CD4-positive, alpha-beta T cell (primary cell): ENCODE data around the gene ELF5. TPM values are rescaled to one million over a fixed set of nuclear protein-coding genes. Genes with fewer than 3 reads are reported as not detected.

Experiments
- ATAC-seq: fragments of 200-7000 bp; cut with Tn5 transposase; one replicate; pipeline ENCODE4 v1.10.0; 2022; ENCODE audit warnings: mild to moderate bottlenecking; ENCODE audit not compliant: poor library complexity
- CTCF ChIA-PET: fragments of 350-600 bp; sonication (Branson Sonifier 250); formaldehyde crosslinking; loops from one replicate; lab custom pipeline; 2021; ENCODE audit warnings: antibody characterized with exemption, inconsistent platforms; lab: Charles Lee
- POLR2A ChIA-PET: fragments of 350-600 bp; sonication (Branson Sonifier 250); formaldehyde crosslinking; loops from one replicate; lab custom pipeline; 2021; ENCODE audit warnings: antibody characterized with exemption, inconsistent platforms; lab: Charles Lee
- DNase-seq, 14 experiments: peaks; one replicate each; pipeline ENCODE4 v3.0.0-alpha.2; 2013 to 2020; ENCODE audit warnings: mixed read lengths in 2 of 14
- H3K27ac ChIP-seq, 2 donors: one replicate each; pipeline versions ENCODE4 v1.5.1 to v1.7.0; 2013; ENCODE audit warnings: low read length in 2 of 2, low read depth in 1 of 2, mild to moderate bottlenecking in 1 of 2
- H3K27me3 ChIP-seq, 2 experiments: 1 replicate in 1 of 2; 2 replicates in 1 of 2; pipeline versions ENCODE4 v1.6.1 to v1.7.0; 2013; ENCODE audit warnings: low read length in 2 of 2, control low read depth in 1 of 2, mild to moderate bottlenecking in 1 of 2, moderate library complexity in 1 of 2; ENCODE audit not compliant: insufficient read depth in 2 of 2, control insufficient read depth in 1 of 2
- H3K36me3 ChIP-seq: one replicate; pipeline ENCODE4 v1.6.1; 2013; ENCODE audit warnings: low read length, control low read depth; ENCODE audit not compliant: insufficient read depth
- H3K4me1 ChIP-seq: one replicate; pipeline ENCODE4 v1.6.1; 2013; ENCODE audit warnings: low read length, control low read depth; ENCODE audit not compliant: insufficient read depth
- H3K4me3 ChIP-seq: one replicate; pipeline ENCODE4 v1.5.1; 2013; ENCODE audit warnings: mild to moderate bottlenecking, low read length, moderate library complexity
- H3K9me3 ChIP-seq, 2 experiments: 1 replicate in 1 of 2; 2 replicates in 1 of 2; pipeline versions ENCODE4 v1.6.1 to v1.7.0; 2013; ENCODE audit warnings: low read length in 2 of 2, mild to moderate bottlenecking in 2 of 2, control low read depth in 1 of 2, moderate library complexity in 1 of 2; ENCODE audit not compliant: control insufficient read depth in 1 of 2, insufficient read depth in 1 of 2
- H3K27ac Mint-ChIP-seq: one replicate; pipeline ENCODE4 v1.8.0; 2020; ENCODE audit warnings: mixed read lengths
- H3K27me3 Mint-ChIP-seq: one replicate; pipeline ENCODE4 v1.8.0; 2021; ENCODE audit warnings: mixed read lengths
- H3K36me3 Mint-ChIP-seq: one replicate; pipeline ENCODE4 v1.8.0; 2021; ENCODE audit warnings: low read depth, mixed read lengths
- H3K4me1 Mint-ChIP-seq: one replicate; pipeline ENCODE4 v1.8.0; 2021; ENCODE audit warnings: low read depth, mixed read lengths
- H3K4me3 Mint-ChIP-seq: one replicate; pipeline ENCODE4 v1.8.0; 2020; ENCODE audit warnings: mild to moderate bottlenecking, mixed read lengths
- H3K9me3 Mint-ChIP-seq: one replicate; pipeline ENCODE4 v1.8.0; 2020; ENCODE audit warnings: mixed read lengths
- CTCF ChIP-seq: fragments of 200-600 bp; IDR thresholded peaks from one replicate; pipeline ENCODE4 v1.8.0; 2022; ENCODE audit warnings: antibody characterized with exemption, mild to moderate bottlenecking
- intact Hi-C, 2 experiments: fragments of 100-400 bp; cut with DNase I in 1 of 2; cut with micrococcal nuclease in 1 of 2; formaldehyde crosslinking; loops; one replicate each; pipeline versions ENCODE4 v1.15.1 to v1.9.0; 2023 to 2025; cut with DNase I, micrococcal nuclease
- total RNA-seq, 174 experiments: library from RNA in 2 of 174; stranded (reverse) in 2 of 174; gene quantifications; one replicate each; pipeline ENCODE4 v1.2.3 and lab custom pipeline; 2021 to 2026

The ELF5 gene
- total RNA-seq, 2 experiments from 2014 or later: not detected

- Mint-ChIP-seq H3K27me3 (peaks cover 68% of the 10 kb centered on the region), H3K36me3 (no peaks in the 10 kb centered on the region), H3K9me3 (no peaks in the 10 kb centered on the region), H3K27ac (no peak overlapping the region), H3K4me3 (no peak overlapping the region), H3K4me1 (no peaks in the 10 kb centered on the region)
- Histone ChIP-seq H3K9me3 (no peaks in the 10 kb centered on the region), H3K36me3 (no peaks in the 10 kb centered on the region), H3K27ac (no peak overlapping the region), H3K4me1 (no peaks in the 10 kb centered on the region), H3K4me3 (no peak overlapping the region), H3K27me3 (peaks cover 2 to 26% of the 10 kb centered on the region in 2 experiments)
- no peak for TF ChIP-seq CTCF
- DNase-seq (no peak), ATAC-seq (no peak)
- CTCF ChIA-PET: no interaction called here
- intact Hi-C loops: no loop called here
- POLR2A ChIA-PET: no interaction called here
Observed at GRCh38 chr11:34542089-34542488, 28.5 kb upstream of the ELF5 start.

- Mint-ChIP-seq H3K27ac (no peak overlapping the region), H3K27me3 (peaks cover 74% of the 10 kb centered on the region), H3K9me3 (no peaks in the 10 kb centered on the region), H3K4me1 (no peaks in the 10 kb centered on the region), H3K36me3 (no peaks in the 10 kb centered on the region), H3K4me3 (no peak overlapping the region)
- intact Hi-C loops: no loop called here
- CTCF ChIA-PET: no interaction called here
- Histone ChIP-seq H3K27ac (no peak overlapping the region), H3K4me3 (no peak overlapping the region), H3K9me3 (no peaks in the 10 kb centered on the region), H3K36me3 (no peaks in the 10 kb centered on the region), H3K27me3 (peaks cover 2 to 26% of the 10 kb centered on the region in 2 experiments), H3K4me1 (no peaks in the 10 kb centered on the region)
- ATAC-seq (no peak), DNase-seq (no peak)
- TF ChIP-seq CTCF: no peak
- POLR2A ChIA-PET: no interaction called here
Observed at GRCh38 chr11:34540870-34541269, 27.3 kb upstream of the ELF5 start.

GRCh38 chr11:34537636-34538035 is 24.0 kb upstream of the ELF5 start:
- no peak overlapping the region for H3K27ac ChIP-seq
- Mint-ChIP-seq H3K27ac (no peak overlapping the region), H3K4me3 (no peak overlapping the region), H3K27me3 (peaks cover 70% of the 10 kb centered on the region), H3K4me1 (no peaks in the 10 kb centered on the region), H3K36me3 (no peaks in the 10 kb centered on the region), H3K9me3 (peaks cover 8% of the 10 kb centered on the region)
- H3K4me1 ChIP-seq: no peaks in the 10 kb centered on the region
- intact Hi-C loops: no loop called here
- peaks cover 0 to 9% of the 10 kb centered on the region in 2 experiments for H3K9me3 ChIP-seq
- peaks cover 1 to 26% of the 10 kb centered on the region in 2 experiments for H3K27me3 ChIP-seq
- ChIA-PET CTCF (interaction anchor here (0.7 kb wide), 2 partner anchors 8 to 9 kb away, joined by 3 to 4 read pairs; no protein-coding TSS in a partner anchor), POLR2A (interaction anchor here (0.7 kb wide), 2 partner anchors 433 to 685 kb away, joined by 4 to 5 read pairs; no protein-coding TSS in a partner anchor)
- DNase-seq (no peak), ATAC-seq (no peak)
- H3K4me3 ChIP-seq: no peak overlapping the region
- H3K36me3 ChIP-seq: no peaks in the 10 kb centered on the region
- TF ChIP-seq CTCF: no peak
